Mammary epithelial cell (primary cell): ENCODE measurements around the gene EEF1B2.

Experiments
- CTCF ChIP-seq, 2 donors: IDR thresholded peaks in 1 of 2; conservative IDR thresholded peaks in 1 of 2; 2 replicates each; pipeline ENCODE4 v1.5.1; 2011 to 2012; ENCODE audit warnings: inconsistent platforms in 2 of 2, low read length in 2 of 2, mild to moderate bottlenecking in 2 of 2, control low read depth in 1 of 2, low read depth in 1 of 2; ENCODE audit not compliant: insufficient read depth in 1 of 2; ENCODE audit errors: extremely low read depth in 1 of 2
- EZH2 ChIP-seq: IDR thresholded peaks from 2 replicates; pipeline ENCODE4 v1.6.1; 2012; ENCODE audit warnings: low read length, inconsistent platforms, borderline replicate concordance

GRCh38 chr2:206149330-206149729, 10.4 kb upstream of the EEF1B2 start:
- TF ChIP-seq CTCF (conservative IDR thresholded peaks at IDR 0.05 in 1 of 2, IDR thresholded peaks at IDR 0.05 in 1 of 2; ENCODE audit: extremely low read depth in 1 of 2, insufficient read depth in 1 of 2, low read depth in 1 of 2, low read length in 2 of 2) (no peak), EZH2 (no peak)
